Activated CD8-positive, alpha-beta memory T cell treated with anti-CD3 and anti-CD28 coated beads, Interleukin-2, amount 50 U/mL, for 24 hours (primary cell): ENCODE data around the gene DDX53.

Experiments
- DNase-seq: peaks from one replicate; pipeline ENCODE4 v3.0.0-alpha.2; 2020; ENCODE audit errors: extremely low read depth

The DDX53 gene

DNA sequence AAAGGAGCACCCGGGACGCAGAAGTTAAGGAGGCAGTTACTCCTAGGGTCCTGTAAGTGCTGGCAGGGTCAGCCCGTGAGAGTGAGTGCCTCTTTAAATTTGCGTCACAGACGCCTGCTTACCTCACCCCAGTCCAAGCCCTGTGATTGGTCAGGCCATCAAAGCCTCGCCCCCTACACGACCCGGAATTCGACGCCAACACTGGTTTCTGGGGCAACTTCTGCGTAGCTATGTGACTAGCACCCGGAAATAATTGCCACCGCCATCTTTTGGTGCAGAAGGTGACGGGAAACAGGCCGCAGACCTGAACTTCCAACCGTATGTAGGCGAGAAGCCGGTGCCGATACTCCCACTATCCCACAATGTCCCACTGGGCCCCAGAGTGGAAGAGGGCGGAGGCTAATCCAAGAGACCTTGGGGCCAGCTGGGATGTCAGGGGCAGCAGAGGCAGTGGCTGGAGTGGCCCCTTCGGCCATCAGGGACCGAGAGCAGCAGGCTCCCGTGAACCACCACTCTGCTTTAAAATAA, at the start of gene DDX53:
Gene DDX53, plus strand, starts transcription at position 265 of the 528 bp plus-strand sequence. Its CDS starts 98 bp downstream, at position 363.
- DNase-seq, result no peak

DNA sequence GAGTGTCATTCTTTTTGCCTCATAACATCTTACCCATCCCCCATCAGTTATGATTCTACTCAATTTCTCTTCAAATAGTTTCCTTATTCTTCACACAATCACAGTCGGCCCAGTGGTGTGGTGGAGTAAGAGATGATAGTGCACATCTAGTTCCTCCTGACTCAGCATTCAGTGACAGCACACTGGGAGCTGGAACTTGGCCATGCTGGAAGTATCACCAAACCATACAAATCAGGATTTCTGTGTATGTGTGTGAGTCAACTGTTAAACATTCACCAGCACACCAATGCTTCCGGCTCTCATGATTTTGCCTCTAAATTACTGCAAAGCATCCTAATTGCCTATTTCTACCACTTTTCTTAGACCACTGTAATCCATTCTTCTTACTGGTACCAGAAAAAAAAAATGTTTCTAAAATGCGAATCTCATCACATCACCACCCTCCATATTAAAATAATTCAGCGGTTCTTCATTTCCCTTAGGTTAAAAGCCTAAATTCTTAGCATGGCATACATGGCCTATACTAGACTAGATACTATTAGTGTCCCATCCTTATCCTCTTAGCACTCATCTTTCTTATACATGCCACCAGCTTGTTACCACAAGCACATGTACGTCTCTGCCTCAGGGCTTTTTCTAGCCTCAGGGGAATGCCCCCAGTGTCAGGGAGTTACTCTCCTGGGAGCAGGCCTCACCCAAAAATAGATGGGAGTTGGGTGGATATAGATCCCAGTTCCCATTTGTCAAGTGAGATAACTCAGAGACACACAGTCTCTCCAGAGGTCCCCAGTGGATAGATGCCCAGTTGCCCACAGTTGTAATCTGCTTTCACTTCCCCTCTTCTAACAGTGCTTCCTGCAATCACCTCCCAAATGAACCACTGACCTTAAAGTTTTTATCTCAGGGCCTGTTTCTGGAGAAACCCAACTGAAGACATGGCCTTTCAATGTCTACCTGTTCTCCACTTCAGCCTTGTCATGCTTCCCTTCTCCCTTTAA, 49.2 kb upstream of the DDX53 start:
- DNase-seq, result no peak

DNA sequence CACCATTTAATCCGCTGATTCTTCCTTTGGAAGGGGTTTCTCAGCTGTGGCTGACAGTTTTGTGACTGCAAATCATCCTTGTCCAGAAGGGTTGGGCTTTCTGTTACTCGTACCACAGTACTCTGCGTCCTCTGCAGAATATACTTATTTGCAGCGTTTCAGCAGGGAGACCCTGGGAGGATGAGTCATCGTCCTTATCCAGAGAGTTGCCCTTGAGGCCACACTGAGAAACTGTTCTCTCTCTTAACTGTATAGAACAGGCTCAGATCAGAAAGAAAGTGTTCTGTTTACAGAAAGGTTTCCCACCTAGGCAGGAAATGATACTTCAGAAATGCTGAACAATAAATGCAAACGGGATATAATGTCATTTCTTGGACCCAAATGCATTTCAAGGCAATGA, 47.8 kb upstream of the DDX53 start:
- DNase-seq, result no peak

DNA sequence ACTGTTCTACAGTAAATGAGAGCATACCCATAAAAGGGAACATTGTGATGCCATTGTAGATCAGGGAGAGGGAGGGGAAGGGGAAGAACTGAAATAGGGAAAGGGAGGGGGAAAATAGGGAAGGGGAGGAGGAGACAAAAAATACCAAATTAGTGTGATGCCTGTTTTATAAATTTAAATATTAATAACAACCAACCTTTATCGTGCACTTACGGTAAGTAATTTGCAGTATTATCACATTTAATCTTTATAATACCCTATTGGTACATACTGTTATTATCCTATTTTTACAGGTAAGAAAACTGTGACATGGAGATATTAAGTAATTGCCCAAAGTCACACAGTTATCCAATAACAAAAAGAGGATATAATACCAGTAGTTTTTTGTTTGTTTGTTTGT, 41.5 kb upstream of the DDX53 start:
- no peak for DNase-seq

DNA sequence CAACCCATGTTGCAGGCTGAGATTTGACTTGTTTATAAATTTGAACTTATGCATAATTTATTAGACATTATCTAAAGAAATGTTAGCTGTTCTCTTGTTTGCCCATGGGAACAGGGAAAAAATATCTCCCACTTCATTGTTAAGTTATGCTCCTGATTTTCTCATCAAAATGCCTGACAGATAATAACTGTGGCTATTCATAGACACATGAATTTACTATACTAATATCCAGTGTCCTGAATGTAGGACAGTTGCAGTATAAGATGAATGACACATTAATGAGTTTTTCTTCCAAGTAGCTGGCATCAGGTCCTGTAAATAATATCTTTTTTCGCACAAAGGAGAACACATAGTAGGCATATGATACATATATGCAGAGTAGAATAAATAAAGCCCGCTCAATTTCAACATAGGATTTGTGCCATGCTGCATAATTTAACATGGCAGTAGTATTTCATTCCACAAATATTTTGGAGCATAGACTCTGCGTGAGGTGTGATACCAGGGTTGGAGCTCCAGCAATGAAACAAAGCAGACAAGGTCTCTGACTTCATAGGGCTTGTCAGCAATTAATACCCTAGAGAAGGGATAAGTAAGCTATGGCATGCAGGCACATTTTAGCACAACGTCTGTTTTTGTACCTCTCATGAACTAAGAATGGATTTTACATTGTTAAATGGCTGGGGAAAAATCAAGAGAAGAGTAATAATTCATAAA, 40.4 kb upstream of the DDX53 start:
- DNase-seq, result no peak

DNA sequence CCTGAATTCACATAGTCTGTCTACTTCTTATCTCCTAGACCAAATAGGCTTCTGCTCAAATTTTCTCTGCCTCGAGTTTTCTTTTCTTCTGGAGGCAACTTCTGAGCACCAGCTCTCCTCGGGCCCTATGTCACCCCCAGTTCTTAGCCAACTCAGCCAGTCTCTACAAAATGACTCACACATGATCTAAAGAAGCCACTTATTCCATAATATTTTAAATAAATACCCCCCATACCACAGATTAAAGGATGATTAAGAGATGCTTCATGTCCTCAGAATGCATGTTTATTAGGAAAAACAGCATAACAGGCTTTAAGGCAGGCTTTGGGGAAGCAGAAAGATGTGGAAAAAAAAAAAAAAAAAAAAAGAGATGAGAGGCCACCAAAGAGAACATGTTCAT, 36.6 kb upstream of the DDX53 start:
- no peak for DNase-seq

DNA sequence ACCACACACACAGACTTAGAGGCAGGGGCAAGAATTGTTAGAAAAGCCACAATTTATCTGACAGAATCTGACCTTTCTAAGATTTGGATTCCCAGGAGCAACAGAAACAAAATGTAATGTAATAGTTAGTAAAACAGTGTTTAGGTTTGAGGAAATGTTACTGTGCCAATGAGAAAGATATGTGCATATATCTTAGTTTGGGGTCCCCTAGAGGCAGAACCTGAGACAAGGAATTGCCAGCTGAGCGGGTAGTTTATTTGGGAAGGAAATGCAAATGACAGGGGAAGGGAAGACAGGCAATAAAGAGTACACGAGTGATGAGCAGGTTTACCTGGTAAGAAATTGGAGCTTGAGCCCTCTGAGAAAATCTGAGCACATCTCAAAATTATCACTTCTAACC, 31.3 kb upstream of the DDX53 start:
- no peak for DNase-seq

DNA sequence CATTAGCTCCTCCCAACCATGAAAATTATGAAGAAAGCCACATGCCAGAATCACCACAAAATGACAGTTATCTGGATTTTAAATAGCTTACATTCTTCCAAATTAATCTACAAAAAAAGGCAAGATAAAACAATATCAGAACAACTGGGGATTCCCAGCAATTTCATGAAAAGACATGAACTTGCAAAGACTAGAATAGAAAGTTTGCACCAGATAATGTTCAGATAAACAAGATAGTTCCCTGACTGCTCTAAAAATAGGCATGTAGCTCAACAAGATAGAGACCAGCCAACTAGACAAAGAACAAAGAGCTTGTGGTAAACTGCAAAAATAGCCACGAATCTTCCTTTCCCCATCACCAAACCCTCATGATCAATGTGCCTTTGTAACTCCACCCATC, 30.3 kb upstream of the DDX53 start:
- no peak for DNase-seq

DNA sequence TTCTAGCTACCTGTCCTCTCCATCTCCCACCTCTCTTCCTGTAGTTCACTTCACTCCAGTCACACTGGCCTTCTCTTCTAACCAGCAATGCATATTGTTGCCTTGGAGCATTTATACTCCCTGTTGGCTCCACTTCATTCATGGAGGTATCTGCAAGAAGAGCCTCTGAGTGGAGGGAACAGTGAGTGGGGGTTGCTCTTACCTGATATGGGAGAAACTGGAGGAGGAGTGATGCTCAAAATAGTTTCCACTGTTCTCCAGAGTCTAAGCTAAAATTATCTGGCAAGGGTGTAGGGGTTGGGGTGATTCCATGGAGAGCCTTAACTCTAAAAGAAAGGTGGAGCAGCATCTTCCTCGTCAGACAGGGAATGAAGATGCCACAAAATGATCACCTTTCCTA, 28.9 kb upstream of the DDX53 start:
- no peak for DNase-seq

DNA sequence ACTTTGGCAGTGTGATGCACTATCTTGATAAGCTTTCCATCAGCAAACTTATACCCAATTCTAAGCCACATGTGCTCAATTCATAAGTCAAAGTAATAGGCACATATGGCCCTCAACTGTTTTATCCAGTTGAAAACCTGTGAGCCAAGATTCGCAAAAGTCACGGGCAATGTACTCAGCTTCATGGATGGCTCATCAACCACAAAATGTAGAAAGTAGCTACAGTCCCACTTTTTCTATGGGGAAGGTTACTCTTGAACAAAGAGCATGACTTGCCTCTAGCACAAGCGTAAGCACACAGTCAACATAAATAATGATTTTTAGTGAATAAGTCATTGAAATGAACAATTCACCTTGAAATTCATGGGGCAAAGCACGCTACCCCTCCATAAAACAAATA, 25.1 kb upstream of the DDX53 start:
- DNase-seq, result no peak

DNA sequence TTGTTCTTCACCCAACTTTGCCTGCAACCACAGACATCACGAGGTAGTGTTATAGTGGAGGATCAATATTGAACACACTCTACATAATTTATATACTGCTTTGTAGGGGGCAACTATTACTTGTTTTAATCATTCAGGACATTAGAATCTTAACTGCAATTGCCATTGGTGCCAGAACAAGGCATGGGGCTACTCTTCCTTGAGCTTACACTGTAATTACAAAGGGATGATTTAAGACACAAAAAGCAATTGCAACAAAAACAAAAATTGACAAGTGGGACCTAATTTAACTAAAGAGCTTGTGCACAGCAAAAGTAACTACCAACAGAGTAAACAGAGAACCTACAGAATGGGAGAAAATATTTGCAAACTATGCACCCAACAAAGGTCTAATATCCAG, 24.0 kb upstream of the DDX53 start:
- no peak for DNase-seq

DNA sequence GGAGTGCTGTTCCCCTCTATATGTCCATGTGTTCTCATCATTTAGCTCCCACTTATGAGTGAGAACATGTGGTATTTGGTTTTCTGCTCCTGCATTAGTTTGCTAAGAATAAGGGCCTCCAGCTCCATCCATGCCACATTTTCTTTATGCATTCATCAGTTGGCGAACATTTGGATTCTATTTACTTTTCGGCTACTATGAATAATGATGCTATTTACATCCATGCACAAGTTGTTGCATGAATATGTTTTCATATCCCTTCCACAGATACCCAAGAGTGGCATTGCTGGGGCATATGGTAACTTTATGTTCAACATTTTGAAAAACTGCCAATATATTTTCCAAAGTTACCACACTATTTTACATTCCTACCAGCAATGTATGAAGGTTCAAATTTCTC, 13.8 kb upstream of the DDX53 start:
- no peak for DNase-seq

DNA sequence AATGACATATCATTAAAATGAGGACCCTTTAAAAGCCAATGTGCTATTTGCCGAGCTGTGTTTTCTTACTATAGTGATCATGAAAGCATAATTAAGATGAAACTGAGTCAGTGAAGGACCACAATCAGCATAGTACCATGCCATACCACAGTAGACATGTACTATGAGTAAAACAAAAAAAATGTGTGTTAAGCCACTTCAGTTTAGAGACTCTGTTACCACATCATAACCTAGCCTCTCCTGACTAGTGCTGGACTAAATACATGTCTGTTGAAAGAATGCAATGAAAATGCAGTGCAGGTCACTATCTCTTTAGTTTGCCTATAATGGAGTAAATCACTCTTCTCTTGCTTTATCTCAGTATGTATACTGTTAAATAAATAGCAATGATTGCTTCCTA, 12.3 kb upstream of the DDX53 start:
- no peak for DNase-seq

DNA sequence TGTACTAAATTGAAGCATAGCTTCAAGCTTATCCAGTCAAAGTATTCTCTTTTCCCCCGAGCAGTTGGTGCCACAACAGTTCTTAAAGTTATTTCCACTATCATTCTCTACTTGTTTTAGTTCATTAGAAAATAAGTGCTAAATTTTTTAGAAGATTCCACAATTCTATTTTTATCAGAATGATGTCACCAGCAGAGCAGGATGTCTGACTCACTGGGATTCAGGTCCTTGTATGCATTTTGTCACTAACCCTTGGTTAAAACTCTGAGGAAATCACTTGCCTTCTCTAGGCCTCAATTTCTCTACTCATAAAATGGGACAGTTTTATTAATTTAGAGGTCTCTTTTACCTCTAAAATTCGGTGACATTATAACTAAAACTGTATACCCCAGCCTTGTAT, 3.4 kb downstream of the DDX53 start:
- DNase-seq, result no peak

DNA sequence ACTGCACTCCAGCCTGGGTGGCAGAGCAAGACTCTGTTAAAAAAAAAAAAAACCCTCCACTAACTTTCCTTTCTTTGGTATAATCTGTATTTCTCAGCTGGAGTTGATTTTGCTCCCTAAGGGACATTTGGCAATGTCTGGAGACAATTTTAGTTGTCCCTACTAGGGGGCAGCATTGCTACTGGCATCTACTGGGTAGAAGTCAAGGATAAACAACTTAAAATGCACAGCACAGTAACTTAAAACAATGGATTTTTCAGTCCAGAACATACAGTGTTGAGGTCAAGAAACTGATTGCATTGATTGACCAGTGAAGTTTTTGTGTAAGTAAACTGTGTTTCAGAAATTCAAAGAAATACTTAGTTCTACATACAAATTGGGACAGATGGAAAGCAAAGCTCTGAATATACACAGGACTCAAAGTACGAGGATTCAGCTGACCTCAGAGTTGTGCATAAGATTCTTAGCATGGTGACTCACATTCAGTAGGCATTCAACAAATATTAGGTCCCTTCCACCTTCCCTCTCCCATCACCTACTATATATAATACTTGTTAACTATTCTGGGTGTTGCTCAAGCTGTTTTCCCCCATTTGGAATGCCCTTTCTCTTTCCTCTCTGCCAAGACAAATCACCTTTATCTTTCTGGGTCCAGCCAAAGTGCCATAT, 8.8 kb downstream of the DDX53 start:
- no peak for DNase-seq

DNA sequence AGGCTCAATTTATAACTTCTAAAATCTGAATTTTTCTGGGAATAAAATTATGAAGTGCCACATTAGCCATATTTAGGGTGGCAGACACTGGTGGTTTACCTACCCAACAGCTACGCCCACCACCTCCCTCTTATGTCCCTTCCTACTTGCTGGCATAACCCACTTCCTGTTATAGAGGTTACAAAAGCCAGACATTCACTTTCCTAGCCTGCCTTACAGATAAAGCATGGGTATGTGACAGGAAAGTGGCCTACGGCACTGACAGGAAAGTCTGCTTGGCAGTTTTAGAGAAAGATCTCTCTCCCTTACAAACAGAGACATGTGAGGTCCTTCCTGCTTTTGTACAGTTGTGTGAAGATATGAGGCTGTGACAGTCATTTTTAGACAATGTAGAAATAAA, 12.4 kb downstream of the DDX53 start:
- DNase-seq, result no peak

DNA sequence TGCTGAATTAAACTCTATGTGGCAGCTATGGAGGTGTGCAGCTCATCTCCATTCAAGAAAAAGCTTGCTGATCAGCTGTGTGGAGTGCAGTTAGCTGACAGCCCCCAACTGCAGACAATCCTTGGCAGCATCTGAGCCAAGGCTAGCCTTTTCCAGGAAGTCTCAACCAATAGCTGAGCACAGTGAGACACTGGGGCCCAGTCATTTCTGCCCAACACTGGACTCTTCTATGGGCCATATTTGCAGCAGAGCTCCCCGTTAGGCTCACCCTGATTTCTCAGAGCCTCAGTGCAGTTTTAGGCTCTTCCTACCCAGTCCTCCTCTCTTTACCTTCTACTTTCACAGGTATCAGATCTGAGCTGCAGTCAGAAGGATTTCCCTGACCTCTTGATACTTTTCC, 12.9 kb downstream of the DDX53 start:
- no peak for DNase-seq

DNA sequence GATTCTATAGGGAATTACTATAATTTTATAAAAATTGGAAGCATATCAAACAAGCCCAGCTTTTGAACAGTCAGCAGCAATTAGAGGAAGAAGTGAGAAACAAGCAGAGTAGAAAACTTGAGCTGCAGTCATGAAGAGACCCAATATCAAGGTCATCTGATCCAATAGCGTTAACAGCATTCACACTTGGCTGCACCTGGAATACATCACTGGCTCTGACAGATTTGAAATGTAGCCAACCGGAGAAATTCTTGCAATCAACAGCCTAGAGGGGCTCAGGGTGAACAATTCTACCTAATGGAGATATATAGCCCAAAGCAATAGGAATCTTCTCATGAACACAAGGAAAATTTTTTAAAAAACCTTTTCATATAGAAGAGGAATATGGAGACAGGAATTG, 13.6 kb downstream of the DDX53 start:
- no peak for DNase-seq

DNA sequence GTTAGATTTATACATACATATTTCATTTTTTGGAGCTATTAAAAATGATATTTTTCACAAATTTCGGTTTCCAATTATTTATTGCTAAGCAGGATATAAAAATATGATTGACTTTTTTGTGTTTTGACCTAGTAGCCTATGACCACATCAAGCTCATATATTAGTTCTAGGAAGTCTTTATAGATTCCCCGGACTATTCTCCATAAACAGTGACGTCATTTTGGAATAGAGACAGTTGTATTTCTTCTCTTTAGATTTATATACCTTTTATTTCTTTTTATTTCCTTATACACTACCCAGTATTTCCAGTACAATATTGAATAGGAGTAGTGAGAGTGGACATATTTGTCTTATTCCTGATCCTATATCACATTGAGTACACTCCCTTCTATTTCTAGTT, 31.8 kb downstream of the DDX53 start:
- no peak for DNase-seq

DNA sequence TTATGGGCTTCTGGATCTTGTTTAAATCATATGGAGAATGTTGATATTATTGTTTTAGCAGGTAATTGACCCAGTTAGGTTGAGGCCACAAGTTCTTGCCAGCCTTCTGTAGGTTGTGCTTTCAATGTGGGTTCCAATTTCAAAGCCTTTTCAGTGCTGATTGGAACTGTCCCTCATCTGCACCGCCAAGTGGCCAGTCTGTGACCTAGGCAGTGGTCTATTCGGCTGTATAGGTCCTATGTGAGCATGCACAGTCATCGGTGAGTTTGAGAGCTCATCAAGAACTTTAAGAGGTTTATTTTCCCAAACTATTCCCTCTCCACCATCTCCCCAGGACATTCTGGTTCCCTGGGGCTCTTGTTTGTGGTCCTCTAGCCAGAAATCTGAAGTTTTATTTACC, 35.7 kb downstream of the DDX53 start:
- no peak for DNase-seq

DNA sequence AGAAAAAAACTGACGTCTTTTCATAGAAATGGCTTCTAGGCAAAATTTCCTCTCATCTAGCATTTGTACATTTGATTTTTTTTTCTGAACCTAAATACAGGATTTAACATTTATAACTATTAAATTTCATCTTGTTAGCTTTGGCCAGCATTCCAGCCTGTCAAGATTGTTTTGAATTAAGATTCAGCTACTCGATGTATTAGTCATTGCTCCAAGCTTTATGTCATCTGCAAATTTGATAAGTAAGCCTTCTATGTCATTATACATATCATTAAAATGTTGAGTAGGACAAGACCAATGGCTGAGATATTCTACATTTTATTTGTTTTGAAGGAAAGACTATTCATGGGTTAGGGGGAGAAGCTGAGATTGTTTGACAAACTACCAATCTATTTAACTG, 46.7 kb downstream of the DDX53 start:
- no peak for DNase-seq

DNA sequence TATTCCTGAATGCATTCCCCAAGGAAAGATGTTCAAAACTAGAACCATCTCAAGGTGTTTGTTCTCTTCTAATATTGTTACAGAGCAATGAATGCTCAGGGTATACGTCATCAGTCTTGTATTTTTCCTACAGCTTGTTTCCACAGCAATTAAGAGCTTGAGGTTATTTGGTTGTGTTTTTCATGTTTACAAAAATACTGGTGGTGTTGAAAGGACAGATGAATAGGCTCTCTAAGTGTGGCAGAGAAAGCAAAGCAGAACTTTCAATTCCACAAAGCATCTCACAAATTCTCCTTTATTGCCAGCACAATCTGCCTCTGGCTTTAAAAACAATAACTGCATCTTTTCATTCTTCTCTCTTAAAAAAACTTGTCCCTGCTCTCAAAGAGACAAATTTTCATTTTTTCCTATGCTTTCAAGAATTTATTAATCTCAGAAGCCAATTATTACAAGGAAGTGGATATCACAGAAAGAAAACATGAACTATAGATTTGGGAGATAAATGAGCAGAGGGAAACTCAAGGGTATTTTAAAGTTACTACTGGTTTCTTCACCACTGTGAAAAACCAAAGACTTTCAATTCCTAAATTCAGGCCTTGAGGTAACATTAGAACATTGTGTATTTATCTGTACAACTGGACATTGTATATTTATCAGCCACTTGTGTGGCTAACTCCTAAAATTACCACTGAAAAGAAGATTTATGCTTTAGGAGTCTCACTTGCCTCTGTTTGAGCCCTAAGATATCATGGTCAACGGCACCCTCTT, 49.2 kb downstream of the DDX53 start:
- no peak for DNase-seq
